ENCODE data around the gene LGALS7B.
"Not testable (repeated sequence)": the region's sequence is repeated elsewhere in the genome, so short reads cannot be mapped to it uniquely, and the experiment has no call there.

The LGALS7B gene

DNA sequence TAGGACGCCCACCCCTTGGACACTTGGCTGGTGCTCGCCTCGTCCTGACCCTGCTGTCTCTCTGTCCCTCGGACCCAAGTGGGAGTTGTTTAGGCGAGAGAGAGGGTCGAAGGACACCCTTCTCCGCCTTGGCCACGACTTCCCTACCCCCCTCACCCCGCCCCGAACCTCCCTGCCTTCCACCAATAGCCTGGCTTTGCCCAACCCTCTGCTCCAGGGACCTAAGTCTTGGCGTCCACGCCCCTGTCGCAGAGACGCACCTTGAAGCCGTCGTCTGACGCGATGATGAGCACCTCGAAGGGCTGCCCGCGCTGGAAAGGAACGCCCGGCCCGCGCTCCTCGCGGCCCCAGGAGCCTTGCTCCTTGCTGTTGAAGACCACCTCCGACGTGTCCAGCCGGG, 17.4 kb upstream of the LGALS7B start:
- not testable (repeated sequence) for H3K27ac ChIP-seq (ENCODE audit: low read depth, low read length); H3K9me3 ChIP-seq (ENCODE audit: low read length); H3K27me3 ChIP-seq (ENCODE audit: control insufficient read depth in 1 of 2, insufficient read depth in 2 of 2, low read length in 2 of 2); H3K4me1 ChIP-seq (ENCODE audit: insufficient read depth, low read length); H3K4me3 ChIP-seq (ENCODE audit: low read depth in 1 of 2, low read length in 2 of 2); H3K36me3 ChIP-seq (ENCODE audit: insufficient read depth, low read length); H3K9ac ChIP-seq (ENCODE audit: low read length)

DNA sequence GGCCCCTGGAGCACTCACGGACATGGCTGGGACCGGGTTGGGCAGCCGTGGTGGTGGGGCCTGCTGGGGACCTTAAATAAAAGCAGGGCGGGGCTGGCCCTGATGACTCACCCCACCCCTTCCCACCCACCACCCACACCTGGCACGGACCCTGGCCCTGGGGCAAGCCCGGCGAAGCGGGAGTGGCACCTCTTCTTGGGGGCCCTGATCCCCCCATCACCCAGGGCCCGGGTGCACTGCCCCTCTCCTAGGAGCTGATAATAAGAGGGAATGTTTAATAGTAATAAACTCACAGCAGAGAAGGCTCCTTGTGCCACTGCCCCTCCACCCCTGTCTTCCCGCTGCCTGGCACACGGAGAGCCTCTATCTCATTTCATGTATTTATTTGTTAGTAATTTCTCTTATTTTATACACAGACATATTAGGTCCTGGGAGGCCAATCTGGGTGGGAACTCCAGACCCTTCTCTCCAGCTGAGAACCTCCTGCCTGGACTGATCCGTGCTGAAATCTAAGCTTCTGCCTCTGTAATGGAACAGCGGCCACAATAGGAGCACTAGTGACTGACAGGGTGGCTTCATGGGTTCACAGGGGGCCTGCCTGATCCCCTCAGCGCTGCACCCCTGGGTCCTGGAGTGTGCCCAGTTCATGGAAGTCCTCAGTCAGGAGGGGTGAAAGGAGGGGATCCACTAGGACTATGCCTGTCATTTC, 15.4 kb upstream of the LGALS7B start, which contains the start of gene LGALS7:
Gene LGALS7, minus strand, starts transcription at position 49 of the 709 bp plus-strand sequence. Its CDS starts 25 bp downstream, at position 24.
- H3K27me3 ChIP-seq (ENCODE audit: control insufficient read depth in 1 of 2, insufficient read depth in 2 of 2, low read length in 2 of 2) = peaks cover 0 to 2% of the 10 kb centered on the region in 2 donors
- H3K9me3 ChIP-seq (ENCODE audit: low read length) = no peaks in the 10 kb centered on the region
- H3K4me3 ChIP-seq (ENCODE audit: low read depth in 1 of 2, low read length in 2 of 2) = no peak within 1 kb of the TSS

GRCh38 chr19:38774181-38774950, 14.6 kb upstream of the LGALS7B start:
- H3K9ac ChIP-seq (ENCODE audit: low read length) = no peak overlapping the region
- no peak overlapping the region for H3K27ac ChIP-seq (ENCODE audit: low read depth, low read length)

More for the DNA sequence above, 15.4 kb upstream of the LGALS7B start, which contains the start of gene LGALS7:
- no peak within 1 kb of the TSS for H3K27ac ChIP-seq (ENCODE audit: low read depth, low read length)
- no peaks in the 10 kb centered on the region for H3K4me1 ChIP-seq (ENCODE audit: insufficient read depth, low read length)
- no peak within 1 kb of the TSS for H3K9ac ChIP-seq (ENCODE audit: low read length)
- no peaks in the 10 kb centered on the region for H3K36me3 ChIP-seq (ENCODE audit: insufficient read depth, low read length)

DNA sequence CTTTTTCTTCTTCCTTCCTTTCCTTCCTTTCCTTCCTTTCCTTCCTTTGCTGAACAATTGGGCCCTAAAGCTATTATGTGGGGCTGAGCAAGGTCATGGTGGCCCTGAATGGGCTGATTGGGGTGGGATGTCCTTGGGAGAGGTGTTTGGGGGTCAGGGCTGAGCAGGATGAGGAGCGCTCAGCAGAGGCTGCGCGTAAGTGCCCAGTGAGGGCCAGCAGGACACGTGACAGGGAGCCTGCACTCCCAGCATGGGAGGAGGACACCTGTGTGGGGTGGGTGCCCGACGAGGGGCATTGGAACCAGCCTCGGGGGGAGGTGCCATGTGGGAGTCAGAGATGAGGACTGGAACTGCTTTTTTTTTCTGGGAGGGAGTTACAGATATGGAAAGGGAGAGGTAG, 10.3 kb upstream of the LGALS7B start:
- peaks cover 0 to 9% of the 10 kb centered on the region in 2 donors for H3K27me3 ChIP-seq (ENCODE audit: control insufficient read depth in 1 of 2, insufficient read depth in 2 of 2, low read length in 2 of 2)
- no peaks in the 10 kb centered on the region for H3K4me1 ChIP-seq (ENCODE audit: insufficient read depth, low read length)
- no peak overlapping the region for H3K9ac ChIP-seq (ENCODE audit: low read length)
- H3K36me3 ChIP-seq (ENCODE audit: insufficient read depth, low read length) = no peaks in the 10 kb centered on the region
- no peaks in the 10 kb centered on the region for H3K9me3 ChIP-seq (ENCODE audit: low read length)
- H3K4me3 ChIP-seq (ENCODE audit: low read depth in 1 of 2, low read length in 2 of 2) = no peak overlapping the region
- H3K27ac ChIP-seq (ENCODE audit: low read depth, low read length) = no peak overlapping the region

More at GRCh38 chr19:38774181-38774950, 14.6 kb upstream of the LGALS7B start:
- Histone ChIP-seq H3K27me3 (ENCODE audit: control insufficient read depth in 1 of 2, insufficient read depth in 2 of 2, low read length in 2 of 2) (peaks cover 0 to 4% of the 10 kb centered on the region in 2 donors), H3K36me3 (ENCODE audit: insufficient read depth, low read length) (no peaks in the 10 kb centered on the region), H3K4me1 (ENCODE audit: insufficient read depth, low read length) (no peaks in the 10 kb centered on the region), H3K4me3 (ENCODE audit: low read depth in 1 of 2, low read length in 2 of 2) (no peak overlapping the region), H3K9me3 (ENCODE audit: low read length) (no peaks in the 10 kb centered on the region)

DNA sequence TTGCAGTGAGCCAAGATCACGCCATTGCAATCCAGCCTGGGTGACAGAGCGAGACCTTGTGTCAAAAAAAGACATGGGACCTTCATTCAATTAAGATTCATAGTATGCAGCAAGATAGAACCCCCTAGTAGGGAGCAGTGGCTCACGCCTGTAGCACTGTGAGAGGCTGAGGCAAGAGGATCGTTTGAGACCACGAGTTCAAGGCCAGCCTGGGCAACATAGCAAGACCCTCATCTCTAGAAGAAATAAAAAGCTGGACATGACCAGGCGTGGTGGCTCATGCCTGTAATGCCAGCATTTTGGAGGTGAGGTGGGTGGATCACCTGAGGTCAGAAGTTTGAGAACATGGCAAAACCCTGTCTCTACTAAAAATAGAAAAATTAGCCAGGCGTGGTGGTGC, 8.6 kb upstream of the LGALS7B start:
- no peak overlapping the region for H3K27ac ChIP-seq (ENCODE audit: low read depth, low read length)
- no peak overlapping the region for H3K9ac ChIP-seq (ENCODE audit: low read length)
- no peaks in the 10 kb centered on the region for H3K36me3 ChIP-seq (ENCODE audit: insufficient read depth, low read length)
- no peak overlapping the region for H3K4me3 ChIP-seq (ENCODE audit: low read depth in 1 of 2, low read length in 2 of 2)
- peaks cover 0 to 9% of the 10 kb centered on the region in 2 donors for H3K27me3 ChIP-seq (ENCODE audit: control insufficient read depth in 1 of 2, insufficient read depth in 2 of 2, low read length in 2 of 2)
- no peaks in the 10 kb centered on the region for H3K9me3 ChIP-seq (ENCODE audit: low read length)
- no peaks in the 10 kb centered on the region for H3K4me1 ChIP-seq (ENCODE audit: insufficient read depth, low read length)

DNA sequence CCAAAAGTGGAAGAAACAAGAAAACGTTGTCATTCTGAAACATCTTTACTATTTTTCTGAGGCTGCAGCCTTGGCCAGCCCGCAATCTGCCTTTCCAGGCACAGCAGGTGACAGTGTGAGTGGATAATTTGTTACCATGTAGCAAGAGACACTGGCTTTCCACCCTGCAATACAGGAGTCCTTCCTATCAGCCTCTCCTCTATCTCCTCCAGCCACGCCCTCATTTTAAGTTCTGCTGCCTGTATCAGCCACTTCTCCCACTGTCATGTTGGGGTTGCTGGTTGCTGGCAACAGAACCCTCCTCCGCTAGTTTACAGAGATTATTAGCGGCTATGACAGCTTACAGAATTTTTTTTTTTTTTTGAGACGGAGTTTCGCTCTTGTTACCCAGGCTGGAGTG, 7.9 kb upstream of the LGALS7B start:
- no peak overlapping the region for H3K4me3 ChIP-seq (ENCODE audit: low read depth in 1 of 2, low read length in 2 of 2)
- H3K9ac ChIP-seq (ENCODE audit: low read length) = no peak overlapping the region
- no peak overlapping the region for H3K27ac ChIP-seq (ENCODE audit: low read depth, low read length)
- peaks cover 0 to 9% of the 10 kb centered on the region in 2 donors for H3K27me3 ChIP-seq (ENCODE audit: control insufficient read depth in 1 of 2, insufficient read depth in 2 of 2, low read length in 2 of 2)
- H3K4me1 ChIP-seq (ENCODE audit: insufficient read depth, low read length) = no peaks in the 10 kb centered on the region
- H3K36me3 ChIP-seq (ENCODE audit: insufficient read depth, low read length) = no peaks in the 10 kb centered on the region
- H3K9me3 ChIP-seq (ENCODE audit: low read length) = no peaks in the 10 kb centered on the region

- H3K9me3 ChIP-seq (ENCODE audit: low read length); H3K4me1 ChIP-seq (ENCODE audit: insufficient read depth, low read length); H3K36me3 ChIP-seq (ENCODE audit: insufficient read depth, low read length); H3K27me3 ChIP-seq (ENCODE audit: control insufficient read depth in 1 of 2, insufficient read depth in 2 of 2, low read length in 2 of 2); H3K27ac ChIP-seq (ENCODE audit: low read depth, low read length); H3K4me3 ChIP-seq (ENCODE audit: low read depth in 1 of 2, low read length in 2 of 2); H3K9ac ChIP-seq (ENCODE audit: low read length): not testable (repeated sequence)
Measured at GRCh38 chr19:38782212-38782611, 6.8 kb upstream of the LGALS7B start.

DNA sequence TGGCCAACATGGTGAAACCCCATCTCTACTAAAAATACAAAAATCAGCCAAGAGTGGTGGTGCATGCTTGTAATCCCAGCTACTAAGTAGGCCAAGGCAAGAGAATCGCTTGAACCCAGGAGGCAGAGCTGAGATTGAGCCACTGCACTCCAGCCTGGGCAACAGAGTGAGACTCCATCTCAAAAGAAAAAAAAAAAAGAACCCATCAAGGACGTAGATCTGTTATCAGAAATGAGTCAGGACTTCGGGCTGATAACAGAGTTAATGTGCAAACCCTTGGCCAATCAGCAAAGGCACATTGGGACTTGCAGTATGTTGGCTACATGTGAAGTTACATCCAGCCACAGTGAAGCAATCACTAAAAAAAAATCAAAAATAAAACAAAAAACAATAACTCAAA, 4.8 kb upstream of the LGALS7B start:
- Histone ChIP-seq H3K36me3 (ENCODE audit: insufficient read depth, low read length) (no peaks in the 10 kb centered on the region), H3K27ac (ENCODE audit: low read depth, low read length) (no peak overlapping the region), H3K4me1 (ENCODE audit: insufficient read depth, low read length) (no peaks in the 10 kb centered on the region), H3K9ac (ENCODE audit: low read length) (no peak overlapping the region), H3K4me3 (ENCODE audit: low read depth in 1 of 2, low read length in 2 of 2) (no peak overlapping the region), H3K9me3 (ENCODE audit: low read length) (no peaks in the 10 kb centered on the region), H3K27me3 (ENCODE audit: control insufficient read depth in 1 of 2, insufficient read depth in 2 of 2, low read length in 2 of 2) (peaks cover 0 to 4% of the 10 kb centered on the region in 2 donors)

DNA sequence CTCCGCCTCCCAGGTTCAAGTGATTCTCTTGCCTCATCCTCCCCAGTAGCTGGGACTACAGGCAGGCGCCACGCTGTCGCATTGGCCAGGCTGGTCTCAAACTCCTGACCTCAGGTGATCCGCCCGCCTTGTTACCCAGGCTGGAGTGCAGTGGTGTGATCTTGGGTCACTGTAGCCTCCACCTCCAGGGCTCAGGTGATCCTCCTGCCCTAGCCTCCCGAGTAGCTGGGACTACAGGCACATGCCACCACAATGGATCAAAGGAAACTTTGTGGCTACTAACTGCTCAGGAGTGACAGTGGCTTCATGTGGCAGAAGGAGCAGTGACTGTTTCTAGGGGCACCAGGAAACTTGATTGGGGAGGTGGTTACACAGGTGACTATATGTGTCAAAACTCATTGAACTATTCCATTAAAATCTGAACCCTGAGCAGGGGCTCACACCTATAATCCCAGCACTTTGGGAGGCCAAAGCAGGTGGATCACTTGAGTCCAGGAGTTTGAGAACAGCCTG, 3.8 kb upstream of the LGALS7B start:
- Histone ChIP-seq H3K4me3 (ENCODE audit: low read depth in 1 of 2, low read length in 2 of 2) (no peak overlapping the region), H3K27ac (ENCODE audit: low read depth, low read length) (no peak overlapping the region), H3K27me3 (ENCODE audit: control insufficient read depth in 1 of 2, insufficient read depth in 2 of 2, low read length in 2 of 2) (peaks cover 0 to 4% of the 10 kb centered on the region in 2 donors), H3K9ac (ENCODE audit: low read length) (no peak overlapping the region), H3K4me1 (ENCODE audit: insufficient read depth, low read length) (no peaks in the 10 kb centered on the region), H3K9me3 (ENCODE audit: low read length) (no peaks in the 10 kb centered on the region), H3K36me3 (ENCODE audit: insufficient read depth, low read length) (no peaks in the 10 kb centered on the region)

DNA sequence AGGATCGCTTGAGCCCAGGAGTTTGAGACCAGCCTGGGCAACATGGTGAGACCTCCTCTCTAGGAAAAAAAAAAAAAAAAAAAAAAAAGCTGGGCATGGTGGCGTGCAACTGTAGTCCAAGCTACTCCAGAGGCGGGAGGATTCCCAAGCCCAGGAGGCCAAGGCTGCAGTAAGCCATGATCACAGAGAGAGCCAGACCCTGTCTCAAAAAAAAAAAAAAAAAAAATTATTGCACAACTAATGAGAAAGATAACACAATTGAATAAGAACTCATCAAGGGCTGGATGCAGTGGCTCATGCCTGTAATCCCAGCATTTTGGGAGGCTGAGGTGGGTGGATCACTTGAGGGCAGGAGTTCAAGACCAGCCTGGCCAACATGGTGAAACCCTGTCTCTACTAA, 2.9 kb upstream of the LGALS7B start:
- not testable (repeated sequence) for H3K9me3 ChIP-seq (ENCODE audit: low read length); H3K4me1 ChIP-seq (ENCODE audit: insufficient read depth, low read length); H3K27me3 ChIP-seq (ENCODE audit: control insufficient read depth in 1 of 2, insufficient read depth in 2 of 2, low read length in 2 of 2); H3K9ac ChIP-seq (ENCODE audit: low read length); H3K36me3 ChIP-seq (ENCODE audit: insufficient read depth, low read length); H3K27ac ChIP-seq (ENCODE audit: low read depth, low read length); H3K4me3 ChIP-seq (ENCODE audit: low read depth in 1 of 2, low read length in 2 of 2)

GRCh38 chr19:38786572-38787265, 2.3 kb upstream of the LGALS7B start:
- no peaks in the 10 kb centered on the region for H3K36me3 ChIP-seq (ENCODE audit: insufficient read depth, low read length)
- H3K4me3 ChIP-seq (ENCODE audit: low read depth in 1 of 2, low read length in 2 of 2) = no peak overlapping the region
- no peaks in the 10 kb centered on the region for H3K27me3 ChIP-seq (ENCODE audit: control insufficient read depth in 1 of 2, insufficient read depth in 2 of 2, low read length in 2 of 2)
- no peaks in the 10 kb centered on the region for H3K4me1 ChIP-seq (ENCODE audit: insufficient read depth, low read length)
- H3K9ac ChIP-seq (ENCODE audit: low read length) = no peak overlapping the region
- H3K27ac ChIP-seq (ENCODE audit: low read depth, low read length) = no peak overlapping the region
- no peaks in the 10 kb centered on the region for H3K9me3 ChIP-seq (ENCODE audit: low read length)

All from muscle layer of colon (tissue), 2 donors.